Measurements from ENCODE around the gene MSX1. TPM values are rescaled to one million over a fixed set of nuclear protein-coding genes. Genes with fewer than 3 reads are reported as not detected.

Gene MSX1
- total RNA-seq, 2 donors from 2014 or later = 1.4 to 2.9 TPM

DNA sequence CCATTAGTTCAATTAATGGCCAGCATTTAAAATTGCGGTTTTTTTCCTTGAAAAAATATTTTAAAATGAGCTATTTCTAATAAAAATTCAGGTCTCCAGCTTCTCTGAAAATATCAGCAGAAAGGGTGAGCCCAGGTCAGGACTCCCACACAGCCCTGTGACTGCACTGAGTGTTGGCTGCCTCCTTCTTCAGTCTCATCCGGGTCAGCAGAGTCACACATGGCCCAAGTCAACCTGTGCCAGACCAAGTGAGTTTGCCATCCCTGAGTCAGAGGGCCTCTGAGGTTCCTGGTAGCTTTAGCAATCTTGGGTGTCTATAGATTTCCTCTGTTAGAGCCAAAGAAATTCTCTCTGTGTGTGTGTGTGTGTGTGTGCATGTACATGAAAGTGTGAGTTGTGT, 22.1 kb upstream of the MSX1 start:
- Histone ChIP-seq H3K27ac (no peak overlapping the region), H3K27me3 (no peaks in the 10 kb centered on the region), H3K9me3 (peaks cover 0 to 7% of the 10 kb centered on the region in 2 donors), H3K4me1 (no peaks in the 10 kb centered on the region), H3K4me3 (no peak overlapping the region), H3K36me3 (no peaks in the 10 kb centered on the region)
- TF ChIP-seq, protein P1, sequence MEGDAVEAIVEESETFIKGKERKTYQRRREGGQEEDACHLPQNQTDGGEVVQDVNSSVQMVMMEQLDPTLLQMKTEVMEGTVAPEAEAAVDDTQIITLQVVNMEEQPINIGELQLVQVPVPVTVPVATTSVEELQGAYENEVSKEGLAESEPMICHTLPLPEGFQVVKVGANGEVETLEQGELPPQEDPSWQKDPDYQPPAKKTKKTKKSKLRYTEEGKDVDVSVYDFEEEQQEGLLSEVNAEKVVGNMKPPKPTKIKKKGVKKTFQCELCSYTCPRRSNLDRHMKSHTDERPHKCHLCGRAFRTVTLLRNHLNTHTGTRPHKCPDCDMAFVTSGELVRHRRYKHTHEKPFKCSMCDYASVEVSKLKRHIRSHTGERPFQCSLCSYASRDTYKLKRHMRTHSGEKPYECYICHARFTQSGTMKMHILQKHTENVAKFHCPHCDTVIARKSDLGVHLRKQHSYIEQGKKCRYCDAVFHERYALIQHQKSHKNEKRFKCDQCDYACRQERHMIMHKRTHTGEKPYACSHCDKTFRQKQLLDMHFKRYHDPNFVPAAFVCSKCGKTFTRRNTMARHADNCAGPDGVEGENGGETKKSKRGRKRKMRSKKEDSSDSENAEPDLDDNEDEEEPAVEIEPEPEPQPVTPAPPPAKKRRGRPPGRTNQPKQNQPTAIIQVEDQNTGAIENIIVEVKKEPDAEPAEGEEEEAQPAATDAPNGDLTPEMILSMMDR (IDR thresholded peaks at IDR 0.05) = no peak
- DNase-seq (ENCODE audit: low spot score) = no peak

DNA sequence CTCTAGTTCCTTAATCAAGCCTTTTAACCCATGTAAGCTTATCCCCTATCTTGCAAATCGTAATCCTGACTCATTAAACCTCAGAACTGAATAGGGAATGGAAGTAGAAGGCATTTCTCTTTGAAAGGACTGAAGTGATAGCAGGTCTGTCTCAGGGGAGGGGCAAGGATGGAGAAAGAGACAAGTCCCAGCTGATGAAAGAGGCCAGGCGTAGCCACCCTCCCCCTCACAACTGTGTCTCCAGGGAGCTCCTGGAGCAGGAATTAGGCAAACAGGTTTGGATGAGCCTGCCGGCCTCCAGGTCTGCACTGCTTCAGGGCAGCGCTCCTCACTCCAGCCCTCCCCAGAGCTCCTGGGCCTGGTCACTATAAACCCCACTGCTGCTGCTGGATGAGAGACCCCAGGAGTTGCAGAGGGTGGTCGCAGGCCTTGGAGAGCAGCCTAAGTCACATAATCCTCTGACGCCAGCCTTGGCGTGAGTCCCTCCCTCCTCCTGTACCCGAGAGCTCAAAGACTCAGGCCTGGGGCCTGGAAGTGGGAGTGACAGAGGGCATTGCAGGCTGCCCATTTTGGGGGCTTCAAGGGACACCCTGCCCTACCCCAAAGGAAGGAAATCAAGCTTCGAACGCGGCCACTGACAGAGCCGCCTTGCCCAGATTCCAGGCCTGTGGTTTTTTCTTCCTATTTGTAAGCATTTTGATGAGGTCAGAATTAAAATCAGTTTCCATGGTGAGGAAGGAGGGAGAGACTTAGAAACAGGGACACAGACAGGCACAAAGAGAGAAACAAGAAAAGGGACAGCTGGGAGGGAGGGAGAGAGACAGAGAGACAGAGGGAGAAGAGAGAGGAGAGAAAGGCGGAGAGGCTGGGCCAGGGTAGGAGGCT, 21.2 kb upstream of the MSX1 start:
- Histone ChIP-seq H3K36me3 (no peaks in the 10 kb centered on the region), H3K4me3 (no peak overlapping the region), H3K9me3 (peaks cover 0 to 7% of the 10 kb centered on the region in 2 donors), H3K4me1 (no peaks in the 10 kb centered on the region), H3K27ac (no peak overlapping the region), H3K27me3 (no peaks in the 10 kb centered on the region)
- TF ChIP-seq, protein P1 (IDR thresholded peaks at IDR 0.05) = no peak
- DNase-seq (ENCODE audit: low spot score) = no peak

DNA sequence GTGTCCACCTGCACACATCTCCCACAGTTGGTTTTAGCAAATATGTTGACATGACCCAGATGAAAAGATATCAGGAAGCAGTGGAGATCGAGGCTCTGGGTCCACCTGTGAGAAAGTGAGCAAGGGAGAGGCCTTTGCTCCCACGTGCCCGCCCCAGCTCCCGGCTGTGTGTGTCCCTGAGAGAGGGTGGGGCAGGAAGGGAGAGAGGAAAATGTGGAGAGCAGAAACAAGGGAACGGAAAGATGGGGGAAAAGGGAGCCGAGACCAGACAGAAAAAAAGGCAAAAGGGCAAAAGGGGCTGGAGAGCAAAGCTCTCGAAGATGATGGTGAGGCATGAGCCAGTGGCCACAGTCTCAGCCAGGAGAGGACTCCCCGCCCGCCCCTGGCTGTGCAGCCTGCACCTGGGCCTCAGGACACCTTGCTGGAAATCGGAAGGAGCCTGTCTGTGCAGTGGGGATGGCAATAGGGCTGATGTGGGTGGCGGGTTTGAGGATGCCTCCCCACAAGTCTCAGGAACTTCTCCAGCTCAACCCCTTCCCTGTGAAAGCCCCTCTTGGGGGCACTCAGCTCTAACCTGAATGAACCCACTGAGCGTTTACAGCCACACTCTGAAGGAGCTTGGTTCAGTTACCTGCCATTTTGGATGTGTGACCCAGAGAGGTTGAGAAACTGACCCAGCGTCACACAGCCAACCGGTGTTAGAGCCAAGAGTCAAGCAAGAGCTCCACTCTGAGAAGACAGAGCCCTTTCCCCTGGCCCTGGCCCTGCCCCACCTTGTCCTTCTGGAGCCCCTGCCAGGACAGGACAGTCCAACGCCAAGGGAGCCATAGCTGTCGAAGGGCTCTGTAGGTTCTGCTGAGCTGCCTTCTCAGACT, 20.3 kb upstream of the MSX1 start:
- TF ChIP-seq, protein P1 (IDR thresholded peaks at IDR 0.05) = no peak

DNA sequence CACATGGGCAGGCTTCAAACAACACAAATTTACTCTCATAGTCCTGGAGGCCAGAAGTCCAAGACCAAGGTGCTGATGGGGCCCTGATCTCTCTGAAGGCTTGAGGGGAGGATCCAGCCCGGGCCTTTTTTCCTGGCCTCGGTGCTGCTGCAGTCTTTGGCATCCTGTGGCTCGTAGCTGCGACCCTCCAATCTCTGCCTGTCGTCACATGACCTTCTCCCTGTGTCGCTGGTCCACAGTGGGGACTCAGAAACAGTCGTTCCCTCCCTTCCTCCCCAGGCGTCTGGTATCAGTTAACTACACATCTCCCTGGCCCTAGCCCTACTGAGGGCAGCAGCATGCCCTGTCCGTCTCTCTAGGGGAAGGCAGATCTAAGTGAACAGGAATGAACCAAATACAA, 19.1 kb upstream of the MSX1 start:
- H3K4me1 ChIP-seq = no peaks in the 10 kb centered on the region
- H3K4me3 ChIP-seq = no peak overlapping the region
- no peaks in the 10 kb centered on the region for H3K36me3 ChIP-seq
- DNase-seq (ENCODE audit: low spot score) = no peak
- no peak overlapping the region for H3K27ac ChIP-seq
- peaks cover 0 to 7% of the 10 kb centered on the region in 2 donors for H3K9me3 ChIP-seq
- TF ChIP-seq, protein P1 (IDR thresholded peaks at IDR 0.05) = no peak
- H3K27me3 ChIP-seq = no peaks in the 10 kb centered on the region

More for the DNA sequence above, 20.3 kb upstream of the MSX1 start:
- Histone ChIP-seq H3K27ac (no peak overlapping the region), H3K36me3 (no peaks in the 10 kb centered on the region), H3K27me3 (no peaks in the 10 kb centered on the region), H3K4me3 (no peak overlapping the region), H3K4me1 (no peaks in the 10 kb centered on the region), H3K9me3 (peaks cover 0 to 7% of the 10 kb centered on the region in 2 donors)
- no peak for DNase-seq (ENCODE audit: low spot score)

DNA sequence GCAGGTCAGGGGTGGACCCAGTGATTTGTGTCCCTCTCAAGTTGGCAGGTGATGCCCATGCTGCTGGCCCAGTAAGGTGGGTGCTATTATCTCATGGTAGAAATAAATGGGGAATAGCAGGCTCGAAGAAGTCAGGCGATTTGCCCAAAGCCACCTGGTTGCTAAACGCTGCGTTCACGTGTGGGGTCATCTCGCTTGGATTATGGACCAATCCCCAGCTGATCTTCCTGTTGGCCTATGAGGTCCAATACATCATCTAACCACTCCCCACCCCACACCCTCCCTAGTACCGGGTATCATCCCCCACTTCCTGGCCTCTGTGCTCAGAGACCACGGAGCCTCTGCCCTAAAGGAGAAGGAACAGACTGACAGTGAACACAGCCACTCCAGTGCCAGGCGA, 18.3 kb upstream of the MSX1 start:
- Histone ChIP-seq H3K36me3 (no peaks in the 10 kb centered on the region), H3K27ac (no peak overlapping the region), H3K4me3 (no peak overlapping the region), H3K4me1 (no peaks in the 10 kb centered on the region), H3K27me3 (no peaks in the 10 kb centered on the region), H3K9me3 (peaks cover 0 to 2% of the 10 kb centered on the region in 2 donors)
- no peak for DNase-seq (ENCODE audit: low spot score)
- TF ChIP-seq, protein P1 (IDR thresholded peaks at IDR 0.05) = no peak
